Bone marrow (tissue), 2 donors: ENCODE measurements around the gene TRMT2A.
"Not testable (repeated sequence)": the region's sequence is repeated elsewhere in the genome, so short reads cannot be mapped to it uniquely, and the experiment has no call there.

Experiments used
- DNase-seq, 2 donors: peaks; one replicate each; lab custom pipeline; 2025; lab: John Stamatoyannopoulos, UW

Gene TRMT2A

GRCh38 chr22:20086101-20086599, 30.9 kb downstream of the TRMT2A start:
- DNase-seq = no peak

- DNase-seq = no peak
Observed at GRCh38 chr22:20085651-20086050, 31.4 kb downstream of the TRMT2A start.

DNA sequence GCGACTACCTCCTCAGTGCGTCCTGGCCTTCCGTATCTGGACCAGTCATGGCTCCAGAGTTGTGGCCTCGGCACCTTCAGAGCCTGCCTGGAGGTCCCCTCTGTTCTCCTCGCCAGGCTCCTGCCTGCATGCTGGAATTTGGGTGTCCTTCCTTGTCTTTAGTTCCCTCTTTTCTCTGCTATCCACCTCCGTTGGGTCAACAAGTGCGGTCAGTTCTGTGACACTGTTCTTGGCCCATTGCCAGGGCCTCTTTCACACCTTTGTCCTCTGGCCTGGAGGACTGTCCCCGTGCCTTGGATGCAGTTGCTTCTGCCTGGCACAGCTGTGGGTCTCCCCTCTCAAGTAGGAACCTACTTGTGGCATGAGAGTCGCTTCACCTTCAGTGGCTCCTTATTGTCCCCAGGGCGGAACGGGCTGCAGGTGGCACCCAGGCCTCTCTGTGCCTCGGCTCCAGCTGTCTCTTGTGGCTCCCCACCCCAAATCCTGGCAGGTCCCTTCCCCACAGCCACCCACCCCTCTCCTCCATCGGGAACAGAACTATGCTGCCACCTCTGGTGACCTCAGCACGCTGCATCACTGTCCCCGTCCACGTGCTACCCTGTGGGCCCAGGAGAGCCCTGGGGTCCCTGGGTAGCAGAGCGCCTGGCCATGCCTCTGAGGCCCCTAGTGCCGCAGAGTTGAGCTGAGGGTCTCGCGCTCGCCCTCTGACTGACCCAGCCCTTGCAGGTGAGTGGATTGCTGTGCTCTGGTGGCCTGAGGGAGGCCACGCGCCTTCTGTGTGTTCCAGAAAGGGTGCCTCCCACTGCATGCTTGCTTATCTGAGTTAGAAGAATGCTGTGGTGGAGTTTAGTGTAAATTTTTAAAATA, 32.2 kb downstream of the TRMT2A start:
- DNase-seq = no peak

DNA sequence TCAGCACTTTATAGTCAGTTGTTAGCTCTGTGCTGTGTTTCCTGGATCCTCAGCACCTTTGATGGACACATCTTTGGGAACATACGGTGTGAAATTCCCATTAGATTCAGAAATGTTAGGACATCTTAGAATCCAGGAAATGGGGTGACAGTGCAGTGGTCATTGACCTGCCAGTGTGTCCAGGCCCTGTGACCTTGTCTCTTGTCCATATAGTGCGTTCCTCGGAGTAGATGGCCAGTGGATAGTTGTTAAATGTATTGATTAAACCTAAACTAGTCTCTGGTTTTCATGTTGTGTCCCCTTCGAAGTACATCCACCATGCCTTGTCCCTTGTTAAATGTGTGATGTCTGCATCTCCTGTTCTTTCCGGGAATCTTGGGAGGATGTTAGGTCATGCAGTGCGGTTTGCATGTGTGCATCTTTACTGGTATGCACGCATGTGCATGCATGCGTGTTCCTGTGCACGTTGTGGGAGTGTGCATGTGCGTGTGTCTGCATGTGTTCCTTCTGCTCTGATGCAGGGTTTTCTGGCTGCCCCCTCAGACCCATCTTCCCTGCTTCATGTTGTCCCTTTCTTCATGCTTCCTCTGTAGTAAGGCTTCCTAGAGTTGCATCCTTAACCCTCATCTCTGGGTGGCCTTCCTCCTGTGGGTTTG, 33.0 kb downstream of the TRMT2A start:
- no peak for DNase-seq

DNA sequence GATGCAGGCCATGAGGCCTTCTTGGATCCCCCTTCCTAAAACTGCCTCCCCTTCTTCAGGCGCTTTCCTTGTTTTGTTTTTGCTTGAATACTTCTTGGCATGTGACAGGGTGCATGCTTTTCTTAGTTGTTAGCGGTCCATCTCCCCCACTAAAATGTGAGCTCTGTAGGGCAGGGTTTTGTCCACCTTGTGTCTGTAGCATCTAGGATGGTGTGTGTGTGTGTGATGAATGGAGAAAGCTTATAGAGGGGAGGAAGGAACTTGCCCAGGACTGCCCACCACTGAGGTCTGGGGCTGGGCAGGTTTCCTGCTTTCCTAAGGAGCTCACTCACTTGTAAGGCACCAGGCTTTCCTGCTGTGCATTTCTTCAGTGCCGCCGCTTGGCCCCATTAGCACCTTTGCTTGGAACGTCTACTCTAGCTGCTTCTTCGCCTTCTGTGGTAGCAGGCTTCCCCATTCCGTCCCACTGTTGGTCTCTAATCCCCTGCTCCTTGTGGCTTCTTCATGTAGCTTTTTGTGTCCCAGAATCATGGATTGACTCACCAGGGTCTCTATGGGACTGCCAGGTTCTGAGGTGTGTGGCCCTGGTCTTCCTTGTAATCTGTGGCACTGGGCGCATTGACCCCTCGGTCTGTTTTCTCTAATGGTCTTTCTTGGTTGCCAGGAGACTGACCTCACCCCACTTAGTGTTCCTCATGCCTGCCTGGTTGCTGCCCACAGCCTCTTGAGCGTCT, 33.7 kb downstream of the TRMT2A start:
- DNase-seq = no peak

- no peak for DNase-seq
Observed at GRCh38 chr22:20080776-20081654, 36.0 kb downstream of the TRMT2A start.

DNA sequence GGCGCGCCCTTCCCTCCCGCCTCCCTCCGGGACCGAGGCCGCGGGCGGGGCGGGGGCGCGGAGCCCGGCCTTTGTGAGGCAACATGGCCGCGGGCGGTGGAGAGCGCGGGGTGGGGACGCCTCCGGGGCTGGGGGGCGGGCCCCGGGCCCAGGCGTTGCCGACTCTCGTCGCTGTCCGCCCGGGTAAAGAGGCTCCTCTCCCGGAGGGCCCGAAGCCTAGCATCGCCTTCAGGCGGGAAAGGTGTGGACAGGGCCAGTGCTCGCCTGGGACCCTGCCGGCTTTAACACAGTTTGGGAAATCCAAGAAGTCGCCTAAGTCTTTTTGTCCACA, 36.6 kb downstream of the TRMT2A start:
- no peak for DNase-seq

GRCh38 chr22:20079745-20080444, 37.1 kb downstream of the TRMT2A start, which contains the start of gene DGCR8:
TSS of gene DGCR8 (plus strand) at chr22:20080241. CDS start at chr22:20085964, 5,723 bp downstream.
- peak; percentile 20 to 82 for DNase-seq

- DNase-seq = no peak
Observed at GRCh38 chr22:20076627-20077172, 40.3 kb downstream of the TRMT2A start.

DNA sequence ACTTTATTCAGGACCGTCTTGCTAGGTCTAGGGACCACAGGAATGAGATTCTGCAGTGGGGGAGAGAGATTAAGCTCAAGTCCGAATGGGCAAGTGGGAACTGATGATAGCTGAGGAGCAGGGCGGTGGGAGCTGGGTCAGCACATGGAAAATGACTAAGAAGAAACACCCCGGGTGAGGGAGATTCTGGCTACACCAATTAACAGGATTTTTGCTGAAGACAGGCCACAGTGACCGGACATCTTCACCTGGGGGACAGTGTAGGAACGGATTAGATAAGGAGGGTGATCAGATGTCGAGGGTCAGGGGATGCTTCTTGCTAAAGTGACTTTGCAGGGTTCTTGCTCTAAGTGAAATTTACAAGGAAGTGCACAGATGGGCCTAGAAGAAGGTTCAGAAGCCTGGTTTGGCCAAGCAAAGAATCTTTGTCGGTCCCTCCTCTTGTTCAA, 45.5 kb downstream of the TRMT2A start:
- DNase-seq = no peak

GRCh38 chr22:20069331-20070042, 47.5 kb downstream of the TRMT2A start:
- DNase-seq = no peak

DNA sequence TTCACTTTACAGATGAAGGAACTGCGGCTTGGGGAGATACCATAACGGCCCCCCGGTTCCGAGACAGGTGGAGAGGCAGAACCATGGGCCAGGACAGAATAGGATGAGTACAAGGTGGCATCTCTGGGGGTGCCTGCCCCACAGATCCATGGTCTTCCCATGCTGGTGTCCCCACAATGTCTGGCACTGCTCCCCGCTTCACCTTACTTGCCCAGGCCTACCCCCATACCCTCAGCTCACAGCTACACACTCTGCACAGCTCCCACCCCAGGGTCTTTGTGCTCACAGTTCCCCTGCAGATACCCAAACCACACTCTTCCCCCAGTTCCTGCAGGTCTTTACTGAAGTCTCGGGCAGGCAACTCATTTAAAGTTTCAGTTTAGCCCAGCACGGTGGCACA, 48.4 kb downstream of the TRMT2A start:
- no peak for DNase-seq

GRCh38 chr22:20067384-20067682, 49.7 kb downstream of the TRMT2A start:
- not testable (repeated sequence) for DNase-seq

- DNase-seq = no peak
Observed at GRCh38 chr22:20066617-20067383, 50.2 kb downstream of the TRMT2A start.

GRCh38 chr22:20065896-20066616, 51.0 kb downstream of the TRMT2A start:
- DNase-seq = no peak

DNA sequence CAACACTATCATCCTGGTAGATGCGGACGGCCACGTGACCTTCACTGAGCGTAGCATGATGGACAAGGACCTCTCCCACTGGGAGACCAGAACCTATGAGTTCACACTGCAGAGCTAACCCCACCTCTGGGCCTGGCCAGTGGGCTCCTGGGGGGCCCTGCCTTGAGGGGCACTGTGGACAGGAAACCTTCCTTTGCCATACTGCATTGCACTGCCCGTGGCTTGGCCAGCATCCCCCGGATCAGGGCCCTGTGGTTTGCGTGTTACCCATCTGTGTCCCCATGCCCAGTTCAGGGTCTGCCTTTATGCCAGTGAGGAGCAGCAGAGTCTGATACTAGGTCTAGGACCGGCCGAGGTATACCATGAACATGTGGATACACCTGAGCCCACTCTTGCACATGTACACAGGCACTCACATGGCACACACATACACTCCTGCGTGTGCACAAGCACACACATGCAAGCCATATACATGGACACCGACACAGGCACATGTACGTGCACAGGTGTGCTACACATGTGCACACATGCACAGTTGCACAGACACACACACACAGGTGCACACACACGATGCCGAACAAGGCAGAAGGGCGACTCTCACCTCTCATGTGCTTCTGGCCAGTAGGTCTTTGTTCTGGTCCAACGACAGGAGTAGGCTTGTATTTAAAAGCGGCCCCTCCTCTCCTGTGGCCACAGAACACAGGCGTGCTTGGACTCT, 52.3 kb downstream of the TRMT2A start:
- no peak for DNase-seq

DNA sequence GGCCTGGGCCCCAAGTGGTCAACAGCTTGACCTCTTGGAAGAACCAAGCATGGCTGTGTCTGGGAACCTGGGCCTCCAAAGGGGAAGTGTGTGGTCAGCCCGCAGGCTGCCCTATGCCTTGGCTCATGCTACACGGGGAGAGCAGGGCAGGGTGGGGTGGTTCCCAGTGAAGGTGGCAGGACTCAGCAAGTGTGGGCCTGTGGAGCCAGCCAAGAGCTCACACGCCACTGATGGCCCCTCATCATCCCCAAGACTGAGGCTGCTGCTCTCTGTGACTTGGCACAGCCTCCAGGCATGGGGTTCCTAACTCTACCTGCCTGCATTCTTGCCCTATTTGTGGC, 52.9 kb downstream of the TRMT2A start:
- DNase-seq = no peak
